Osteoblast (primary cell): ENCODE measurements around the gene C1QTNF2. TPM values are rescaled to one million over a fixed set of nuclear protein-coding genes. Genes with fewer than 3 reads are reported as not detected.

Experiments
- DNase-seq: peaks from one replicate; pipeline ENCODE4 v3.0.0; 2011; ENCODE audit warnings: low spot score, mixed read lengths; ENCODE audit not compliant: insufficient read length; ENCODE audit errors: missing footprints
- H2AFZ ChIP-seq: 2 replicates; pipeline ENCODE4 v1.6.0; 2011; ENCODE audit warnings: mild to moderate bottlenecking, low read length
- H3K27ac ChIP-seq: 2 replicates; pipeline ENCODE4 v1.5.1; 2011; ENCODE audit warnings: mild to moderate bottlenecking, low read depth, low read length, moderate library complexity
- H3K27me3 ChIP-seq: 2 replicates; pipeline ENCODE4 v1.6.0; 2012; ENCODE audit warnings: mild to moderate bottlenecking, control low read depth, inconsistent platforms, low read length, moderate library complexity; ENCODE audit not compliant: insufficient read depth
- H3K36me3 ChIP-seq: 2 replicates; pipeline ENCODE4 v1.5.1; 2011; ENCODE audit warnings: mild to moderate bottlenecking, low read length, control low read depth, moderate library complexity; ENCODE audit not compliant: insufficient read depth
- H3K4me1 ChIP-seq: 2 replicates; pipeline ENCODE4 v1.5.1; 2011; ENCODE audit warnings: mild to moderate bottlenecking, low read length, control low read depth, moderate library complexity; ENCODE audit not compliant: insufficient read depth
- H3K4me2 ChIP-seq: 2 replicates; pipeline ENCODE4 v1.6.0; 2011; ENCODE audit warnings: mild to moderate bottlenecking, low read length; ENCODE audit not compliant: insufficient read depth
- H3K4me3 ChIP-seq: fragments of 200-600 bp; sonication (generic); 3 replicates; pipeline ENCODE4 v1.5.1; 2012; ENCODE audit warnings: mild to moderate bottlenecking, low read length, inconsistent platforms; ENCODE audit not compliant: insufficient read depth
- H3K79me2 ChIP-seq: 2 replicates; pipeline ENCODE4 v1.6.0; 2012; ENCODE audit warnings: mild to moderate bottlenecking, low read length, control low read depth, inconsistent platforms; ENCODE audit not compliant: insufficient read depth
- H3K9me3 ChIP-seq: 2 replicates; pipeline ENCODE4 v1.5.1; 2011; ENCODE audit warnings: low read depth, low read length, control low read depth
- H4K20me1 ChIP-seq: 2 replicates; pipeline ENCODE4 v1.6.0; 2012; ENCODE audit warnings: mild to moderate bottlenecking, low read length, control low read depth; ENCODE audit not compliant: insufficient read depth
- CTCF ChIP-seq: IDR thresholded peaks from 2 replicates; pipeline ENCODE4 v1.5.1; 2011; ENCODE audit warnings: mild to moderate bottlenecking, low read depth, low read length, moderate library complexity; ENCODE audit errors: extremely low read depth
- total RNA-seq: library from RNA; depleted of rRNA; stranded (reverse); fragments of >200 nt; gene quantifications from 2 replicates; pipeline ENCODE4 v1.2.3, GENCODE V29; 2012

The C1QTNF2 gene
- total RNA-seq, 1 donor = under 0.01 TPM

GRCh38 chr5:160375701-160376100, 5.3 kb upstream of the C1QTNF2 start:
- H3K27me3 ChIP-seq = peaks cover 7% of the 10 kb centered on the region
- TF ChIP-seq CTCF = no peak
- DNase-seq = no peak
- H3K4me2 ChIP-seq = no peak overlapping the region
- H3K9me3 ChIP-seq = no peaks in the 10 kb centered on the region
- H4K20me1 ChIP-seq = no peaks in the 10 kb centered on the region
- H3K4me3 ChIP-seq = no peak overlapping the region
- H3K79me2 ChIP-seq = no peaks in the 10 kb centered on the region
- H3K4me1 ChIP-seq = no peaks in the 10 kb centered on the region
- no peak overlapping the region for H2AFZ ChIP-seq
- H3K27ac ChIP-seq = no peak overlapping the region
- H3K36me3 ChIP-seq = no peaks in the 10 kb centered on the region

GRCh38 chr5:160375166-160375565, 4.7 kb upstream of the C1QTNF2 start:
- Histone ChIP-seq H2AFZ (no peak overlapping the region), H4K20me1 (no peaks in the 10 kb centered on the region), H3K4me3 (no peak overlapping the region), H3K27me3 (peaks cover 8% of the 10 kb centered on the region), H3K4me1 (no peaks in the 10 kb centered on the region), H3K9me3 (no peaks in the 10 kb centered on the region), H3K79me2 (no peaks in the 10 kb centered on the region), H3K36me3 (no peaks in the 10 kb centered on the region), H3K4me2 (no peak overlapping the region), H3K27ac (no peak overlapping the region)
- DNase-seq = no peak
- no peak for TF ChIP-seq CTCF

- H3K4me2 ChIP-seq = no peak overlapping the region
- no peak for DNase-seq
- H3K9me3 ChIP-seq = no peaks in the 10 kb centered on the region
Measured at GRCh38 chr5:160371294-160371693, 868 bp upstream of the C1QTNF2 start.

GRCh38 chr5:160370713-160371034, 248 bp upstream of the C1QTNF2 start:
- Histone ChIP-seq H3K9me3 (no peaks in the 10 kb centered on the region), H4K20me1 (no peaks in the 10 kb centered on the region), H3K4me1 (no peaks in the 10 kb centered on the region), H3K79me2 (no peaks in the 10 kb centered on the region), H3K4me3 (peak overlapping the region; percentile 76), H3K4me2 (peak overlapping the region; percentile 90), H3K36me3 (no peaks in the 10 kb centered on the region), H3K27ac (no peak overlapping the region), H2AFZ (peak overlapping the region; percentile 82), H3K27me3 (peaks cover 8% of the 10 kb centered on the region)
- DNase-seq = no peak
- TF ChIP-seq CTCF = no peak

More at GRCh38 chr5:160371294-160371693, 868 bp upstream of the C1QTNF2 start:
- H3K27ac ChIP-seq = no peak overlapping the region
- H3K79me2 ChIP-seq = no peaks in the 10 kb centered on the region
- H3K4me3 ChIP-seq = no peak overlapping the region
- peaks cover 8% of the 10 kb centered on the region for H3K27me3 ChIP-seq
- no peak for TF ChIP-seq CTCF
- no peaks in the 10 kb centered on the region for H4K20me1 ChIP-seq
- H2AFZ ChIP-seq = no peak overlapping the region
- H3K4me1 ChIP-seq = no peaks in the 10 kb centered on the region
- no peaks in the 10 kb centered on the region for H3K36me3 ChIP-seq
